HG03097 (cell line): ENCODE measurements around the gene KCNS1.
"Not testable (repeated sequence)": the region's sequence is repeated elsewhere in the genome, so short reads cannot be mapped to it uniquely, and the experiment has no call there.

Experiments used
- ATAC-seq: cut with Tn5 transposase; IDR thresholded peaks from one replicate; pipeline ENCODE4 v1.9.1; 2021; ENCODE audit not compliant: unreplicated experiment, low FRiP score

The KCNS1 gene, protein sequence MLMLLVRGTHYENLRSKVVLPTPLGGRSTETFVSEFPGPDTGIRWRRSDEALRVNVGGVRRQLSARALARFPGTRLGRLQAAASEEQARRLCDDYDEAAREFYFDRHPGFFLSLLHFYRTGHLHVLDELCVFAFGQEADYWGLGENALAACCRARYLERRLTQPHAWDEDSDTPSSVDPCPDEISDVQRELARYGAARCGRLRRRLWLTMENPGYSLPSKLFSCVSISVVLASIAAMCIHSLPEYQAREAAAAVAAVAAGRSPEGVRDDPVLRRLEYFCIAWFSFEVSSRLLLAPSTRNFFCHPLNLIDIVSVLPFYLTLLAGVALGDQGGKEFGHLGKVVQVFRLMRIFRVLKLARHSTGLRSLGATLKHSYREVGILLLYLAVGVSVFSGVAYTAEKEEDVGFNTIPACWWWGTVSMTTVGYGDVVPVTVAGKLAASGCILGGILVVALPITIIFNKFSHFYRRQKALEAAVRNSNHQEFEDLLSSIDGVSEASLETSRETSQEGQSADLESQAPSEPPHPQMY

GRCh38 chr20:45100563-45101245 lies at the start of gene KCNS1:
Gene KCNS1 (minus strand): TSS chr20:45101127. CDS start chr20:45099236, 1,891 bp downstream.
- no peak for ATAC-seq

- ATAC-seq = no peak
Observed at GRCh38 chr20:45149062-45149461, 48.1 kb upstream of the KCNS1 start.

GRCh38 chr20:45140836-45141235 lies 39.9 kb upstream of the KCNS1 start:
- no peak for ATAC-seq

GRCh38 chr20:45139733-45140375 lies 38.9 kb upstream of the KCNS1 start:
- not testable (repeated sequence) for ATAC-seq

- ATAC-seq = no peak
Observed at GRCh38 chr20:45138561-45139300, 37.8 kb upstream of the KCNS1 start.

DNA sequence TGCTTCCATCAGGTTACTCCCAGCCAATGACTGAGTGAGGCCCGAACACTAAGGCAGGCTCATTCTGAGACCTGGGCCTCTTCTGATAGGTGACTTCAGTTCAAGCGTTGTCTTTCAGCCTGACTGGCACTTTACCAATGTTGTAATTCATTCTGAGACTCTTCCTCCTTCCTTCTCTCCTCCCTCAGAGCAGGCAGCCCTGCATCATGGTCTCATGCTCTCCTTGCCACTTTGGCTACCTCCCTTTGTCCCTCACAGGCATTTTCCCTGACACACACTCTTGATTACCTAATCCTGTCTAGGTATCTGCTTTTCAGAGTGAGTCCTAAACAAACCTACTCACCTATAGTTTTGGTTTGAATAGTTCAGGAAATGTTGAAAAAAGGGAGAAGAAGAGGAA lies 36.0 kb upstream of the KCNS1 start:
- ATAC-seq = no peak

GRCh38 chr20:45128099-45128498 lies 27.2 kb upstream of the KCNS1 start:
- no peak for ATAC-seq

DNA sequence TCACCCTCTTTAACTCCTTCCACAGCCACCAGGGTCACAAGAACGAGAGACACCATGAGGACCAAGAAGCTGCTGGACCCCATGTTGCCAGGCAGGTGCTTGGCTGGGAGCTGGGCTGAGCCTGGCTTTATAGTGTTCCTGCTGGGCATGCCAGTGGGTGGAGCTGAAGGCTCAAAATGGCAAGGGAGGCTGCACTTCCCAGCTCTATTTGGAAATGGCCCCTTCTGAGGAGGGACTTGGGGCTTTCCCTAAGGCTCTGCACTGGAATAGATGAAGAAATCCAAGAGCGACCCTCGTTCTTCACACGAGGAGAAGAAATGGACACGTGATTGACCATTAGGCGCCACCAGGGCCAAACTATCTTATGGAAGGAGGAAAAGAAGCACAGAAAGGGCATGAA lies 23.4 kb upstream of the KCNS1 start, which contains the start of gene WFDC12:
Gene WFDC12 (minus strand): TSS at position 101 of the 400 bp plus-strand sequence. CDS start 18 bp downstream, at position 83.
- no peak for ATAC-seq

- no peak for ATAC-seq
Observed at GRCh38 chr20:45121388-45121787, 20.5 kb upstream of the KCNS1 start.

DNA sequence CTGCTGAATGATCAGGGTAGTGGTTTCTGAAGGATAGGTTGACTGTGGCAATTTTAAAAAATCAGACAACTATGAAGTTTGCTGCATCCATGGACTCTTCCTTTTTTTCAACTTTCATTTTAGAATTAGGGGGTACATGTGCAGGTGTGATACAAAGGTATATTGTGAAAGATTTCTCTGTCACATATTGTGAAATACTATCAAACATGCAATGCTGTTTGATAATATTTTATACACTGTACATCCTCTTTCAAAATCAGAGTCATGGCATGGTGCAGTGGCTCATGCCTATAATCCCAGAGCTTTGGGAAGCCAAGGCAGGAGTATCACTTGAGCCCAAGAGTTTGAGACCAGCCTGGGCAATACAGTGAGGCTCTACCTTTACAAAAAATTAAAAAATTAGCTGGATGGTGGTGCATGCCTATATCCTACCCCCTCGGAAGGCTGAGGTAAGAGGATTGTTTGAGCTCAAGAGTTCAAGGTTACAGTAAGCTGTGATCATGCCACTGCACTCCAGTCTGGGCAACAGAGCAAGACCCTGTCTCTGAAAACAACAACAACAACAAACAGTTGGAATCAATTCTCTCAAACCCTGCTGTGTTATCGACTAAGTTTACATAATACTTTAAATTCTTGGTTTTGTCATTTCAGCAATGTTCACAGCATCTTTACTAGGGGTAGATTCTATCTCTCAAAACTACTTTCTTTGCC lies 18.8 kb upstream of the KCNS1 start:
- ATAC-seq = no peak

- ATAC-seq = no peak
Observed at GRCh38 chr20:45118028-45118427, 17.1 kb upstream of the KCNS1 start.

- no peak for ATAC-seq
Observed at GRCh38 chr20:45117581-45117980, 16.7 kb upstream of the KCNS1 start.

GRCh38 chr20:45115829-45116228 lies 14.9 kb upstream of the KCNS1 start:
- no peak for ATAC-seq

DNA sequence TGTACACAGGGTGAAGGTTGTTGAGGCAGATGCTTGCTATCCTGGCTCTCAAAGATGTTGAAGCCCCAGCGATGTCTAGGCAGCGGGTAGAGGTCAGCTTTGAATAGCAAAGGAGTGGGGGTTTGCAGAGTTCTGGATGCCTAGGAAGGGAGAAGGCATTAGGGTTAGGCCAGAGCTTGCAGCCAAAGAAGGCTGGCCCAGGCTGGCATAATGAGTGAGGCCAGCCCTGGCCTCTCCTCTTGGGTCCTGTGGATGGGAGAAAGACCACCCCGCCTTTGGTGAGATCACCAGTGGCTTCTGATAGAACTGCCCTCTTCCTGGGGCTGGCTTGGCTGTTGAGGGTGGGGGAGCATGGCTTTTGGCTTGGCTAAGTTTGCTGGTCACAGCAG lies 14.5 kb upstream of the KCNS1 start:
- ATAC-seq = no peak

DNA sequence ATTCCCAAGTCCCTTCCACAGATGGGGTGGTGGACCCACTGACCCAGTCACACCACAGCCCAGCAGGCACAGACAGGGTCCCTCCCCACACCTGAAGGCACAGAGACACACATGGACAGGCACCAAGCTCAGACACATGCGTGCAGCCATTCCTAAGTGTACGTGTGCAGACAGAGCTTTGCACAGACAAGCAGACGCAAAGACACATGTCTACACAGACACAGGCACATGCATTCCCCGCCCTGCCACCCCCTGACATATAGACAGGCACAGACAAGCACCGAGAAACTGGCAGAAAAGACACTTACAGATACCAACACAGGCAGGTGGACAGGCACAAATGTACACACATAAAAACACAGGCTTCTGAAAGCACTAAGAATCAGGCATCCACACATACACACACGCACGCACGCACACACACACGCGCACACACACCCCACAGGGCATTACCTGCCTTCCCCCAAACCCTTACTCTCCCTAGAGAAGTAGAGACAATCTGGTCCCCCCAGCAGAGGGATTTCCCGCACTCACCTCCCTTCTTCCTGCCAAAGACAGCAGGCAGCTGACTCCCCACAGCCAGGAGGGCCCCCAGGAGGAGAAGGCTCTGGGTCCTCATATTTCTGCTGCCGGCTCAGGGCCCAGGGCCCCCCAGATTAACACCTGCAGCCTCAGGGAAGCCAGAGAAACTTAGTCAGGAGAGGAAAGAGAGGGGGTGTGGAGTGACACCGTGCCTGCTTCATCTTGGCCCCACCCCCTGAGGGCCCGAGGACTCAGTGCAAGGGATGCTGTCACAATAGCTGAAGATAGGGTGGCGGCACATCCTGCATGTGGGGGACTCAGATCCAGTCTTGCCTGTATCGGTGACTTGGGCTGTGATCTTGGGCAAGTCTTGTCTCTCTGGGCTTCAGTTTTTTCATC lies 13.8 kb upstream of the KCNS1 start, which contains the start of gene WFDC5:
Gene WFDC5 (minus strand): TSS at position 710 of the 921 bp plus-strand sequence. CDS start 91 bp downstream, at position 619.
- no peak for ATAC-seq

DNA sequence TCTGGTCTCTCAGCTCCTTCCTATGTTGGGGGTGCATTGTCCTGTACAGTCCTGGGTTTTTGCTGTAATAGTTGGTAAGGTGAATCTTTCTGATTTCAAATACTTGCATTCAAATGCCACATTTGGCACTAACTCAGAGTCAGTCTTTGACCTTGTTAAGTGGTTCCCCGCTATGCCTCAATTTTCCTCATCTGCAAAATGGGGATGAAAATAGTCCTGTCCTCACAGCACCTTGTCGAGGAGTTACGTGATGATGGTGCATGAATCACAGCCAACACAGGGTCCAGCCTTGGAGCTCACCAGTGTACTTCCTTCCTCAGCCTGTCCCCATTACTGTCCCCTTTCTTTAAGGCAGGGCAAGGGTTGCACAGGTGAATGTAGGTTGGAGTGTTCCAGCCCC lies 12.9 kb upstream of the KCNS1 start:
- no peak for ATAC-seq

DNA sequence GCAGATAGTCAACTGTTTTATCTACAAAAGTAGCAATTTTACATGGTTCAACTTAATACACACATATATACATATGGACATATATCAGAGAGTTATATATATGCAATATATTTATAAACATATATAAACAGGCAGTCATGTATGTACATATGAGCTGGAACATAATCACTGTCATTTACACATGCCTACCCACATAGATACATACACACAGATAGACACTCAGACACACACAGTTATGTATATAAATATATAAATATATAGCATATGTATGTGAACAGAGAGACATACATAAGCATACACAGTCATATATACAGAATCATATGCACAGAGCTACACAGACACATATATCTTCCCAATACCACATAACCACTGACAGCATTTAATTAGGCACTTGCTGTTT lies 11.8 kb upstream of the KCNS1 start:
- ATAC-seq = no peak

- ATAC-seq = no peak
Observed at GRCh38 chr20:45111799-45112471, 11.0 kb upstream of the KCNS1 start.
